Ovary (tissue), 3 donors: ENCODE data around the gene RBKS.

Source experiments
- EP300 ChIP-seq: sonication (generic); formaldehyde crosslinking; IDR thresholded peaks from one replicate; pipeline ENCODE4 v1.6.1; 2017; ENCODE audit warnings: antibody characterized with exemption
- POLR2A ChIP-seq: fragments of 450-650 bp; IDR thresholded peaks from one replicate; pipeline ENCODE4 v1.6.1; 2017; ENCODE audit warnings: antibody characterized with exemption, mild to moderate bottlenecking, moderate library complexity
- TF ChIP-seq, protein P1 (sequence below), 3 donors: fragments of 450-650 bp in 2 of 3; fragments of 200-600 bp in 1 of 3; IDR thresholded peaks; one replicate each; pipeline versions ENCODE4 v1.5.1 to v1.8.0; 2016 to 2022; ENCODE audit warnings: antibody characterized with exemption in 3 of 3, mild to moderate bottlenecking in 1 of 3
- donor health status: DM: no; HTN: no; CAD: no.

GRCh38 chr2:27847333-27847732, 42.9 kb downstream of the RBKS start:
- TF ChIP-seq, protein P1, sequence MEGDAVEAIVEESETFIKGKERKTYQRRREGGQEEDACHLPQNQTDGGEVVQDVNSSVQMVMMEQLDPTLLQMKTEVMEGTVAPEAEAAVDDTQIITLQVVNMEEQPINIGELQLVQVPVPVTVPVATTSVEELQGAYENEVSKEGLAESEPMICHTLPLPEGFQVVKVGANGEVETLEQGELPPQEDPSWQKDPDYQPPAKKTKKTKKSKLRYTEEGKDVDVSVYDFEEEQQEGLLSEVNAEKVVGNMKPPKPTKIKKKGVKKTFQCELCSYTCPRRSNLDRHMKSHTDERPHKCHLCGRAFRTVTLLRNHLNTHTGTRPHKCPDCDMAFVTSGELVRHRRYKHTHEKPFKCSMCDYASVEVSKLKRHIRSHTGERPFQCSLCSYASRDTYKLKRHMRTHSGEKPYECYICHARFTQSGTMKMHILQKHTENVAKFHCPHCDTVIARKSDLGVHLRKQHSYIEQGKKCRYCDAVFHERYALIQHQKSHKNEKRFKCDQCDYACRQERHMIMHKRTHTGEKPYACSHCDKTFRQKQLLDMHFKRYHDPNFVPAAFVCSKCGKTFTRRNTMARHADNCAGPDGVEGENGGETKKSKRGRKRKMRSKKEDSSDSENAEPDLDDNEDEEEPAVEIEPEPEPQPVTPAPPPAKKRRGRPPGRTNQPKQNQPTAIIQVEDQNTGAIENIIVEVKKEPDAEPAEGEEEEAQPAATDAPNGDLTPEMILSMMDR (IDR thresholded peaks at IDR 0.05): no peak
- no peak for TF ChIP-seq EP300
- no peak for TF ChIP-seq POLR2A
